Choroid plexus epithelial cell (primary cell): ENCODE results near the gene MIB2.
A peak's percentile ranks its signal among the peaks of the same experiment; 100 is the strongest.

Experiments used
- DNase-seq: peaks from one replicate; pipeline ENCODE4 v3.0.0-alpha.2; 2010; ENCODE audit warnings: low read depth
- H3K4me3 ChIP-seq: 2 replicates; pipeline ENCODE4 v1.5.1; 2011; ENCODE audit warnings: low read depth, mild to moderate bottlenecking, control low read depth, low read length, moderate library complexity
- CTCF ChIP-seq: conservative IDR thresholded peaks from 2 replicates; pipeline ENCODE4 v1.5.1; 2011; ENCODE audit warnings: low read depth, mild to moderate bottlenecking, control low read depth, inconsistent platforms, low read length, moderate library complexity

Gene MIB2

GRCh38 chr1:1616838-1617237, 1.5 kb downstream of the MIB2 start:
- TF ChIP-seq CTCF = no peak
- H3K4me3 ChIP-seq = peak overlapping the region; percentile 99
- DNase-seq = no peak

GRCh38 chr1:1617516-1617915, 2.2 kb downstream of the MIB2 start:
- no peak for DNase-seq
- no peak overlapping the region for H3K4me3 ChIP-seq
- TF ChIP-seq CTCF = no peak

DNA sequence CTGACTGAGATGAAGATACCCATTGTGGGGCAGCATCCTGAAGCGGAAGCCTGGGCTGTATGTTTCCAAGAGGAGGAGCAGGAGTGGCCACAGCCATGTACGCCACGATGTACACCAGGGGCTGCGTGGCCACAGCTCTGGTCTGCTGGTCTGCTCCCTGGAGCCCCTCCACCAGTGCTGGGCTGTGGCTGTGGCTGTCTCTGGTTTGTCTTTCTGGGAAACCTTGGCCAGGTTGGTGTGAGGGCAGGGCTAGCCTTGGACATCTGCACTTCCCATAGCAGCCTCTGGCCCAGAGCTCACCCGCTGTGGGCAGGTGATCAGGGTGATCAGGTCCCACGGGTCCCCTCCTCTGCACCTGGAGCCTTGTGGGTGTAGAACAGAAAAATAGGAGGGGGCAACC, 2.6 kb downstream of the MIB2 start:
- TF ChIP-seq CTCF = no peak
- DNase-seq = no peak
- no peak overlapping the region for H3K4me3 ChIP-seq

DNA sequence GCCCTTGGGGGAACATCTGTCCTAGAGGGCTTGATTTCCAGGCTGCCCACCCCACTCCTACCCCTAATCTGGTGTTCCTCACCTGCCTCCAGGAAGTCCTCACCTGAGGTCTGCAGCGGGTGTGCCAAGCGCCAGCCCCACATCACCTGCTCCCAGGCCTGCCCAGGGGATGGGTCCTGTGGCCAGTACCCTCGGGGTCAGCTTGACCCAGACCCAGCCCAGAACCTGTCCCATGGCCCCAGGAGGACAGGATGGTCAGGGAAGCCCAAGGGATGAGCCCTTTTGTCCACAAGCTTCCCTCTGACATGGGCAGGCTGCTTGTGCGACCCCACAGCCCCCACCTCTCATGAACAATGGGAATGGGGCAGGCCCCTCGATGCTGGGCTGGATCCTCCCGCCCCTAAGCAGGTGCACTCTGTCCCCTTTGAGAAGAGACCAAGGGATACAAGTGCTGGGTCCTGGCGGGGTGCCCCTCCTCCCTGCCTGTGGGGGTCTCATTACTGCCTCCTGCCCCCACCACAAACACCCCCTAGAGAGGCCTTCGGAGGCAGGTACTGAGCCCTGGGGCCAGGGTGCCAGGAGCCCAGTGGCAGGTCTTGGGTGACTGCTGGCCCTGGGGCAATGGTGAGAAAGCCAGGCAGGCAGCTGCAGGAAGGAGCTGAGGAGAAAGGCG, 3.2 kb downstream of the MIB2 start:
- no peak for DNase-seq
- H3K4me3 ChIP-seq = no peak overlapping the region
- TF ChIP-seq CTCF = no peak

- peak; percentile 55 for TF ChIP-seq CTCF
- DNase-seq = no peak
Measured at GRCh38 chr1:1619917-1620361, 4.6 kb downstream of the MIB2 start.

GRCh38 chr1:1620433-1621139, 5.3 kb downstream of the MIB2 start:
- DNase-seq = no peak
- TF ChIP-seq CTCF = no peak
- no peak overlapping the region for H3K4me3 ChIP-seq

More at GRCh38 chr1:1619917-1620361, 4.6 kb downstream of the MIB2 start:
- H3K4me3 ChIP-seq = no peak overlapping the region
